NCI-H2081 treated with DMSO at 0.1 percent for 48 hours (cell line): ENCODE measurements around the gene TOPAZ1.

Source experiments
- DNase-seq: peaks from one replicate; lab custom pipeline; 2025; lab: John Stamatoyannopoulos, UW

The TOPAZ1 gene

DNA sequence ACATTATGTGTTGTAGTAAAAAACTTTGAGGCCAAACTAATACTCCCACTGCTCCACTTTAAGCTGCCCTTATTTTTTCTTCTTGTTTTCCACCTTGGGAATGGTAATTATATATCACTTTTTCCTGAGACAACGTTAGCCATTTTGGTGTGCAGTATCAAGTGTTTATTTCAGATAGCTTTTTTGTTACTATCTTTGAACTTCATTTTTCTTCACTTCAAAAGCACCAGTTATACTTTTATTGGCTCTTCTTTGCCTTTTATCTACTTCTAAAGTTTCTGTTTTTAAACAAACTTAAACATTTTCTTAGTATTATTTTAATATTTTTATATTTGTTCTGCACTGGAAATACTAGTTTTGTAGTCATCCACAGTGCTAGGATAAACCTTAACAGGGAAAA lies 6.5 kb downstream of the TOPAZ1 start:
- DNase-seq, result no peak

DNA sequence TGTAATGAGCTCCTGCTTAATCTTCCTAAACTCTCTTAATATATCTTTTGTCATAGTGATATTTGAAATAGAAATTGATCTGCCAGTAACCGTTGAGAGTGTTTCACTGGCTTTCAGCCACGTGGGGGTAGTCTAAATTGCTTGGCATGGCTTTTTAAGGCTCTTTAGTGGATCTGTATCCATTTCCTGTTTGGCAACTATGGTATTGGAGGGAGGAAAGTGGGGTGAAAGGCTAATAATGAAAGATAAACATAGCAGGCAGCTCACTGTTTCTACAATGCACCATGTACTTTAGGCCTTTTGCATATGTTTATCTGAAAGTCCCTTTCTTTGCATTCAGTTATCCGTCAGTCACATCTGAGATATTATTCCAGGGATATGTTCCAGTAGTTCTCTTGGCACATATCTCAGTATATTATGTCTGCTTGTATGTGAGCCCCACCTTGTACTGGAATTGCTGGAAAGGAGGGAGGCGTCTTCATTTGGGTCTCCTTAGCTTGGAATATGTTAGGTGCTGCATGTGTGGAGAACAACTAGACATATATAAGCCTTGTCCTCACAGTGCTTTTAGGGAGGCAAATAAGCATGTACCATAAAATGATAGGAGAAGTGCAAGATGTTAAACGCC lies 10.8 kb downstream of the TOPAZ1 start:
- peak; percentile 60 for DNase-seq

DNA sequence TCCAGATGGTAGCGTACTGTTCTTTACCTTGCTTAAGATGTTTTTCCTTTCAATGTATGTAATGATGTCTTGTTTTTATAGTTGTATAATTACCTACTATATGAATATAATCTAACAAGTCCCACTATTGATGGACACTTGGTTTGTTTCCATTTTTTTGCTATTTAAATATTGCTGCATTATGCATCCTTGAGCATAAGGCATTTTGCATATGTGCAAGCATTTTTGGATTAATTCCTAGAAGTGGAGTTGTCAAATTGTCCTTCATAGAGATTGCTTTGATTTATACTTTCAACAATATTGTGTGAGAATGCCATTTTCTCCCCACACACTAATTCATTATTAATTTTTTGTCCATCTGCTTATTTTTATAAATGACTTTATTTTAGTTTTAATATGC lies 17.7 kb downstream of the TOPAZ1 start:
- no peak for DNase-seq

DNA sequence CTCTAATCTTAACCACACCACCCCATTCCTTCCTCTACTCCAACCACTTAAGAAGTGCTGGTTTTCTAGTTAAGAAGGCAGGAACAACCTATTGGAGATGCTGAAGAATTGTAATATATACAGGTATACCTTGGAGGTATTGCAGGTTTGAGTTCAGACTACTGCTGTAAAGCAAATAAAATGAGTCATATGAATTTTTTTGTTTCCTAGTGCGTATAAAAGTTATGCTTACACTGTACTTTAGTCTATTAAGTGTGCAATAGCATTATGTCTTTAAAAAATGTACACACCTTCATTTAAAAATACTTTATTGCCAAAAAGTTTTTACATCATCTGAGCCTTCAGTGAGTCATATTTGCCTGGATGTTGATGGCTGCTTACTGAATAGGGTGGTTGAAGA lies 22.5 kb downstream of the TOPAZ1 start:
- DNase-seq, result no peak

DNA sequence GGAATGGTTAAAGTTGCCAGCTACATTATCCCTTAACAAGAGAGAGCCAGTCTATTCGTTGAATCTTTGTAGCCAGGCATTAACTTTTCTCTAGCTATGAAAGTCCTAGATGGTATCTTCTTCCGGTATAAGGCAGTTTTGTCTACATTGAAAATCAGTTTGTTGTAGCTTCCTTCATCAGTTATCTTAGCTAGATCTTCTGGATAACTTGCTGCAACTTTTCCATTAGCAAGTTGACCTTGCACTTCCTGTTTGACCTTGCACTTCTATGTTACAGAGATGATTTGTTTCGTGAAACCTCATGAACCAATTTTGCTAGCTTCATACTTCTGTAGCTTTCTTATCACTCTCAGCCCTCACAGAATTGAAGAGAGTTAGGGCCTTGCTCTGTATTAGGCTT lies 24.1 kb downstream of the TOPAZ1 start:
- DNase-seq, result no peak

DNA sequence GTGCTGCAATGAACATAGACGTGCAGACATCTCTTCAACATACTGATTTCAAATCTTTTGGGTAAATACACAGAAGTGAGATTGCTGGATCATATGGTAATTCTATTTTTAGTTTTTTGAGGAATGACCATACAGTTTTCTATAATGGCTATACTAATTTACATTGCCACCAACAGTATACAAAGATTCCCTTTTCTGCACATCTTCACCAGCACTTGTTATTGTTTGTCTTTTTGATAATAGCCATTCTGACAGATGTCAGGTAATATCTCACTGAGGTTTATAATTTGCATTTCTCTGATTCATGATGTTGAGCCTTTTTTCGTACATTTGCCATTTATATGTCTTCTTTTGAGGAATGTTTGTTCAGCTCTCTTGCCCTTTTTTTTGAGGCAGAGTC lies 30.5 kb downstream of the TOPAZ1 start:
- DNase-seq, result no peak

DNA sequence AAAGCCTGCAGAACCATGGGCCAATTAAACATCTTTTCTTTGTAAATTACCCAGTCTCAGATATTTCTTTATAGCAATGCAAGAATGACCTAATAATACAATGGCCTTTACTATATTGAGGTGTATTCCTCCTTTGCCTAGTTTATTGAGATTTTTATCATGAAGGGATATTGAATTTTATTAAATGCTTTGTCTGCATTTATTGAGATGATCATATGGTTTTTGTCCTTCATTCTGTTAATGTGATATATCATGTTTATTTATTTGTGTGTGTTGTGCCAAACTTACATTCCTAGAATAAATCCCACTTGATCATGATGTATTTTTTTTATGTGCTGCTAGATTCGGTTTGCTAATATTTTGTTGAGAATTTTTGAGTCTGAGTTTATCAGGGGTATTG lies 36.2 kb downstream of the TOPAZ1 start:
- no peak for DNase-seq

DNA sequence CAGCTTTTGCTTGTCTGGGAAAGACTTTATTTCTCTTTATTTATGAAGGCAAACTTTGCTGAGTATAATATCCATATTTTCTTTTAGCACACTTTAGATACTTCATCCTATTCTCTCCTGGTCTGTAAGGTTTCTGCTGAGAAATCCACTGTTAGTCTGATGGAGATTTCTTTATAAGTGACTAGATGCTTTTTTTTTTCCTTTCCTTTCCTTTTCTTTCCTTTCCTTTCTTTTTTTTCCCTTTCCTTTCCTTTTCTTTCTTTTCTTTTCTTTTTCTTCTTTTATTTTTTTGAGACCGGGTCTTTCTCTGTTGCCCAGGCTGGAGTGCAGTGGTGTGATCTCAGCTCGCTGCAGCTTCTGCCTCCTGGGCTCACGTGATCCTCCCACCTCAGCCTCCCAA lies 38.4 kb downstream of the TOPAZ1 start:
- no peak for DNase-seq

DNA sequence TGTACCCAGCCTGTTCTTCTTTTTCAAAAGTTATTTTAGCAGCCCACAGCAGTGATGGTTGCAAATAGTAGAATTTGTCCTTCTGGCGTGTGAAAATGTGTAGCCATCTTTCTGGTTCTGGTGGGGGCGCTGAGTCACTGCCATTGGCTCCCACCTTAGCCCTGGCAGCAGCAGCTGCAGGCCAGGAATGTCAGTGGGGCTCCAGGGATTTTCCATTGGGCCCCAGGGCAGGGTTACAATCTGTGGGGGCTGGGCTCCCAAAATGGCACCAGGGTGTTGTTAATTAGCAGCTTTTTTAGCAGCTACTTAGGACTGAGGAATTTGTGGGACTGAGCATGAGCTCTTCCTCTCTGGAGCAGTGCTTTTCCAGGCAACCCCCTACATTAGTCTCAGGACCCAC lies 38.9 kb downstream of the TOPAZ1 start:
- no peak for DNase-seq

DNA sequence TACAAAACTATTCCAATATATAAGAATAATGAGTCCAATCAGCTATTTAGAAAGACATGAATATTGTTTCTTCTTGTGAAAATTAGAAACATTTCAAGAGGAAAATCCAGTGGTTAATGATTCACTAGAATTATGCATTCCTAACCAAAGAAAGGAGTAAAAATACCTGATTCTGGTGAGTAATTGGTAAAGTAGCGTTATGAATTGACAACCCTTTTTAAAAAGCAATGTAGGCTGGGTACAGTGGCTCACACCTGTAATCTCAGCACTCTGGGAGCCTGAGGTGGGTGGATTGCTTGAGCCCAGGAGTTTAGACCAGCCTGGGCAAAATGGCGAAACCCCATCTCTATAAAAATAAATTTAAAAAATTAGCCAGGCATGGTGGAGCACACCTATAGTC lies 43.3 kb downstream of the TOPAZ1 start:
- no peak for DNase-seq

DNA sequence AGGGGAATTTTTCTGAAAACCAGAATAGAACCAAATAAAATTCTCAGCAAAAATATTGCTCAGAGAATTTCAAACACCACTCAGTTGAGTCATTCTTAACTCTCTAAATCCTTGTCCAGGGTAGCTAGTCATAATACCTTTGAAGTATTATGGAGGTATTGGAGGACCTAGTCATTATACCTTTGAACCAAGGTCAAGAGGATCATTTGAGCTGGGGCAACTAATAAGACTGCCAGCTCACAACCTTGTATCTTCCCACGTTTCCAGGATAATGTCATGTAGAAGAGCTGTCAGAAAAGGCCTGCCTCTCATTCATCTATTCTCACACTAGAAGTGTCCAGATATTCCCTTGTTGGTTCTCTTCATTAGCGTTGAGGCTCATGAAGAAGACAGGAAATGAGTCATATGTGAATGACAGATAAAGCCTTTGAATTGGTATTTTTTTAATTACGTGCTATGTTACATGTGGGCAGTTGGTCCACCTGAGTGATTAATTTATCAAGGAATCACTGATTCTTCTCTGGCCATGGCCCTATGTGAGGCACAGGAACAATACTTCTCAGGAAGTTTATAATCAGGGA lies 48.3 kb downstream of the TOPAZ1 start:
- no peak for DNase-seq

DNA sequence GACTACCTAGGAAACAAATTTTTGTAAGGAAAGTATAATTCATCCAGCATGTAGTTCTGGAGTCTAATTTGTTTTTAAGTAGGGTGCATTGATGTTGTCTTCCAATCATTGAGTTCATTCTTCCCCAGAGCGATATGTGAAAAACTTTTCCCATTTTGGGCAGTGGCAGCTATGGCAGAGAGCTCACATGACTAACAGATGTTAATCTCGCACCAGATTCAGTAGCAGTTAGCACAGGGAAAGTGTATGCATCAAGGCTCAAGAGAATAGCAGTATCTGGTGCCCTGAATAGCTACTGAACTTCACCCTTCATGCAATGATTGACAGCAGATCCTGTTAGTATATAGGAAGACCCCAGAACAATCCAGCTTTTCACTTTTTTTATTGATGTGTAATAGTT lies 50.6 kb downstream of the TOPAZ1 start:
- no peak for DNase-seq

DNA sequence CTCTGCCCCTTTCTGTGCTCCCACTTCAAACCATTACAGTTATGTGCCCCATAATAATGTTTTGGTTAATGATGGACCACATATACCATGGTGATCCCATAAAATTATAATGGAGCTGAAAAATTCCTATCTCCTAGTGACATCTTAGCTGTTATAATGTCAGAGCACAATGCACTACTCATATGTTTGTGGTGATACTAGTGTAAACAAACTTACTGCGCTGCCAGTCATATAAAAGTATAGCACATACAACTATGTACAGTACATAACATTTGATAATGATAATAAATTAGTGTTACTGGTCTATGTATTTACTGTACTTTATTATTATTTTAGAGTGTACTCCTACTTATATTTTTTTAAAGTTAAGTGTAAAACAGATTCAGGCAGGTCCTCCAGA lies 51.3 kb downstream of the TOPAZ1 start:
- DNase-seq, result no peak

DNA sequence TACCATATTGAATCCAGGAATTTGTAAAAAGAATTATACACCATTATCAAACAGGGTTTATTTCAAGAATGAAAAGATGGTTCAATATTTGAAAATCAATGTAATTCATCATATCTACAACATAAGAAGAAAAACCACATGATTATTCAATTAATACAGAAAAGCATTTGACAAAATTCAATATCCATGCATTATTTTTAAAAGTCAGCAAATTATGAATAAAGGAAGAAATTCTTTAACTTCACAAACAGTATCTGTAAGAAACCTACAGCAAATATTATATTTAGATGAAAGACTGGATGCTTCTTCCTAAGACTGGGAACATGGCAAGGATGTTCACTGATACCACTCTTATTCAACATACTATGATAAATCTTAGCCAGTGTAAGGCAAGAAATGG lies 55.6 kb downstream of the TOPAZ1 start:
- no peak for DNase-seq

DNA sequence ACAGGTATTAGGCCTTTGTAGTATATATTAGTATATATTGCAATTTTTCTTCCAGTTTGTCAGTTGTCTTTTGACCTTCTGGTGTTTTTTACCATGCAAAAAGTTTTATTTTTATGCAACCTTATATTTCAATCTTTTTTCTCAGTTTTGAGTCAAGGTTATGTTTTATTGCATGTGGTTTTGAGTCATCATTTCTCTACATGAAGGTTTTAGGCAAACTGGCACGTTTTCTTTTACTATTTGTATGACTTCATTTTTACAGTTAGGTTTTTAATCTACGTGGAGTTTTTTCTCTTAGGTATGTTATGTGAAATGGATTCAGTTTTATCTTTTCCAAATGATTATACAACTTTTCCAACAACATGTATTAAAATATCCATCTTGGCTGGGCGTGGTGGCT lies 60.1 kb downstream of the TOPAZ1 start:
- no peak for DNase-seq

DNA sequence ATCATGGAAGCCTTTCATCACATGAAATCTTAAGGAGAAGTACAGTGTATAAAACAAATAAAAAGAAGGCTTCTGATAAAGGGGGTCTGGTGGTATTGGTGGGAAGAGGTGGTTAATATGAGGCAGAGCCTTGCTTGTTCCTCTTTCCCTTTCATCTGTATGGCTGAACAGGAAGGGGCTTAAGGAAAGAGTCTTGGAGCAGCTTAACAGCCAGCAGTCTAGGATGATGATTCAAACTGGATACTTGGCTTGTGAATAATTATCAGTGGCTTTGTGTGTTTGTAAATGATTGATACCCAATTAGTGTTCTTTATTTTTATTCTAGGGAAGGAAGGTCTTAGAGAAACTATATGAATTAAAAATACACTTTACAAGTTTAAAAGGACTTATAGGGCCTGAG lies 67.8 kb downstream of the TOPAZ1 start:
- no peak for DNase-seq

DNA sequence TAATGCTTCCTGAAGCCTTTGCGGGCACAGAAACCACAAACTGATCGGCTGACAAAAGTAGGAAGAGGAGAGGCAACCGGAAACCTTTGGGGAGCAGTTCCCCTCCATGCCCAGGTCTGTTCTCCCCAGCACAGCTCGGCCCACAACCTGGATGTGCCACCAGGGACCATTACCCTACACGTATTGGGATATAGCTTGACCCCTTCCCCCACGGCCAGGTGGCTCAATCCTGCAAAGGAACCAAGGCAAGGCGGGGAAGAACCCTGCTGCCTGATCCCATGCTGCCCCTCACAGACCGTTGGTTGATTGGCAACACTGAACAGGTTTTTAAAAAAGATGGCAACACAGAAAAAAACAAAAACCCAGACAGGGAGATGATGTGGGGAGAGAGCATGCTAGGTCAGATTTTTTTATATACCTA lies 77.2 kb downstream of the TOPAZ1 start:
- no peak for DNase-seq

DNA sequence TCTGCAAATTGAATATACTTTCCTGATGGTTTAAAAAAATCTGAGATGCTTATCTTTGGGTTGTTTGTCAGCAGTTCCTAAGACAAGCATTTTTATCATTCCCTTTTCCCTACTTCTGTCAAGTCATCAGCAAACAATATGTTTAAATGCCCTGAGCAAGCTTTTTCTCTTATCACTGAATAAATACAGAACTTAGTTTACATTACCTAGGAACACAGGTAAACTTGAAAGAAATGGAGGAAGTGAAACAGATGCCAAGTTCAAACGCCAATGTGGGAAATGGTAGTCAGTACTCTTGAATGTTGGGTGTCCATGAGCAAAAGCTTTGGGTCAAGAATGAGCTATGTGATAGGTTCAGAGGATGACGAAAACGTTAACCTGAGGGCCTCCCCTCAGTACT lies 79.6 kb downstream of the TOPAZ1 start:
- no peak for DNase-seq

DNA sequence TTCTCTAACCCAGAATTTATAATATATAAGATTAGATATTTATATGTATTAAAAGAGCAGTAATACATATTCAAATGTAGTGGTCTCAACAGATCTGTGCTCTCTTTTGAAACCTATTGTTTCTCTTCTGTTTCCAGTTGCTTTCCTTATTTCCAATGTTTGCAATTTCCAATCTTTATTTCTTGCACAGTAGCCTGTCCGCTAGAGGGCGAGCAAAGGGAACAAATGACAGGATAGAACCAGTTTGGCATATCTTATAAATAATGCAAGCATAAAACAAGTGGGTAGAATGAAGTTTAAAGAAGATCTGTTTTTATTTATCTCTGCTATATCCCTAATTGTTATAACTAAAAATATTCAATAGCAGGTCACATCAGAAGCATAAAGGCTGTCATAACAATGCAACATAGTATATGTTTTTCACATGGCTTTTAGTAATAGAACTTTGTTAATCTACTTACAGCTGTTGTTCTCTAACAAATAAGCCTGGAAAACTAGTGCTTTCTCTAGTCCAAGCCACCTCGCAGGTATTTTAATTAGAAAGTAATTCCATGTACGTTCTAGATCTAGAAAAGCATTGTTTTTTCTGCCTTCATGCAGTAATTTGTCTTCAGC lies 81.8 kb downstream of the TOPAZ1 start:
- peak; percentile 6 for DNase-seq

DNA sequence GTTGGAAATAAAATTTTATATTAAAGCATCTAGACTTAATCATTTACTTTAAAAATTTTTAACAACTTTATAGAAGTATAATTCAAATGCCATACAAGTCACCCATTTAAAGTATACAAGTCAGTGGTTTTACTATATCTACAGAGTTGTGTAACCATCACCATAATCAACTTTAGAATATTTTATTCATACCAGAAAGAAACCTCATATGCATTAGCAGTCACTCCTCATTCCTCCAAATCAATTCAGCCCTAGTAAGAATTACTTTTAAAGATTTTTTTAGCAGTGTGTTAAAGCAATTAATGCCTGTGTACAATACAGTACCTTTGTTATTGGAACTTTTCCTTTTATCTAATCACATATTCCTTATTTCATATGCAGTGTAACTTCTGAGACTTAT lies 82.9 kb downstream of the TOPAZ1 start:
- no peak for DNase-seq

DNA sequence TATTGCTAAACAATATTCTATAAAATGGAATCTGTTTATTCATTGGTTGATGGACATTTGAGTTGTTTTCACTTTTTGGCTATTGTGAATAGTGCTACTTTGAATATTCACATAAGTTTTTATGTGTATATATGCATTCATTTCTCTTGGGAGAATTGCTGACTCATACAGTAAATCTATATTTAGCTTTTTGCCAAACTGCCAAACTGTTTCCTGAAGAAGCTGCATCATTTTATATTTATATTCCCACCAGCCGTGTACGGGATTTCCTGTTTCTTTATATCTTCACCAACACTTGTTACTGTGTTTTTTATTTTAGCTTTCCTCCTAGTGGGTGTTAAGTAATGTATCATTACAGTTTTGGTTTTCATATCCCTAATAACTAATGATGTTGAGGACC lies 84.3 kb downstream of the TOPAZ1 start:
- DNase-seq, result no peak

DNA sequence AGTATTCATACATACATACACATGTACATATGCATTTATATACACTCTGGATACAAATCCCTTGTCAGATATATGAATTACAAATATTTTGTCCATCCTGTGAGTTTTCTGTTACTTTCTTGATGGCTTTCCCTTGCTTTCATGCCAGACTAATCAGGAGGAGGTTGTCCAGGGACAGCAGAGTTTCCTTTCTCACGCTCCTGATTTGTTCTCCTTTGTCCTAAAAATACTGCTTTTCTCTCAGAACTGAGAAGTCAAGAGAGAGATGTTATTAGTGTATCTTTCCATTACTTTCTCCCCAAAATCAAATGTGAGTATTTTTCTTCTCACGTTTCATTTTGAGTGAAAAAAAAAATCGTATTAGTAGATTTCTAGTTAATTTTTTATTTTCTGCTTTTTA lies 84.8 kb downstream of the TOPAZ1 start:
- DNase-seq, result no peak

DNA sequence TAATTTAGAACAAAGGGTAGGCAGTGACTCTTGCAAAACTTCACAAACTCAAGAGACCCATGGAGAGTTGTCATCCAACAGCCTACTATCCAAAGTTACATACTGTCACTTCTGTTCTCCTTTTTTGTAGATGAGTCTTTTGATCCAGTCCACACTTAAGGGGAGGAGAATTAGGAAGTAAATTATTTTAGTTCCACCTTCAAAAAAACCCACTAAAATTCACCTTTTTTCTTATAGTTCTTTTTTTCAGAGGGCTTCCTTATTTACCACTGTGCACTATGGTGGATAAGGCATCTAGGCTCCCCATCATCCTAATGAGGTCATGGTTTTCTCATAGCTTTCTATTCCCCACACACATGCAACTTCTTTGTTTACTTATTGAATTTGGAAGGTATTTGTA lies 88.3 kb downstream of the TOPAZ1 start:
- no peak for DNase-seq

DNA sequence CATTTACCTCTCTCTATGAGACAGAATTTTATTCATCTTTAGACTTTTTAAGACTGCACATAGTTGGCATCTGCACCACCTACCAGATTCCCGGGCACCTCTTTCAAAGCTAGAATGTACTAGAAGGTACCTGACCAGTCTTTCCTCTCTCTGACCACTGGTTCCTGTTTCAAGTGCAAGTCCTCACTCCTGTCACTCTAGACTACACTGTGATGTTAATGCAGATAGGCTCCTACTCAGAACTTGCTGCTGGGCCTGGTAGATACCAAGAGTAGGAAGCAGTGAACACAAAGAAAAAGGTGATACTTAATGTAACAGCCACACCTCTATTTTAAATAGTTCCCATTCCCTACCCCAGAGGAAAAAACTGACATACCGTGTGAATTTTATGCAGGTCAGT lies 88.8 kb downstream of the TOPAZ1 start:
- no peak for DNase-seq
